ENCODE data around the gene ATP8B4.

The ATP8B4 gene

DNA sequence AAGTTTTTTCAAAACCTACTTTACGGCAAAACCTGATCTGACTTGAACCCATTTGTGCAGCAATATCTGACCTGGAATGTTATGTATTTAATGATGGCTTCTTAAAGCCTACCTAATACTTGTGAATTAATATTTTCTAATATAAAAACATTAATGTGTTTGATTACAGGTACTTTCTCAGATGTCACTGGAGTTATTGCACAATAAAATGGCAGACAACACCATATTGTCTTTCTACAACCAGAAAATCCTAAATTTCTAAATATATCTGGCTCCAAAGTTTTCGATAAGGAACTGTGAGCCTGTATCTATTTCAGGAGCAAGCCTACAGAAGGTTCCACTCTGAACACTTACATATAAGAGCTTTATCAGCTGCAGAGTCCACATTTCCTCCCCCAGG, 184.5 kb downstream of the ATP8B4 start:
- no peak for DNase-seq

DNA sequence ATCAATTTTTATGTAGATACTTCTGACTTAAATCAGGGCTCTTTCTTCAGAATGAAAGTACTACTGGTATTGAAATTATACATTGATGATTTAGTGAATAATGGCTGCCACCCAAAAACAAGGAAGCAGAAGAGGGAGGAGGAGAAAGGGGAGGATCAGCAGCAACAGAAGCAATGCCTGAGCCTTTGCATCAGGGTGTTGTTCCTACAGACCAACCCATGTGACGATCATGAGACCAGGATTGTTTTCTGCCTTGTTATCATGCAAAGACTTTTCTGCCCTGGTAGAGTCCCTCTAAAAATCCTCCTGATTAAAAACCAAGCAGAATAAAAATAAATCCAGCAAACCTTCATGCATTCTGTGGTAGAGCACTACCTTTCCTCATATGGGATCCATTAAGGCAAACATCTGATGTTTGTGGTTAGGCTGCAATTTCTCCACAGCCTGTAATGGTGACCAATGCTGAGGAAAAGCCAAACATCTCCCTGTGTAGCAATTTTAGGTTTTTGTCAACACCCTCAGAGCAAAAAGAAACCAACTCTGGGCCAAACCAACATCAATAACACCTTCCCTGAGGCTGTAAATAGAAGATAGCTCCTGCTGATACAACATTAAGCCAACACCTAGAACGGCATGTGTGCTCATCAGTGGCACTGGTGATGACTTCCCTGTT, 191.7 kb downstream of the ATP8B4 start:
- DNase-seq = peak; percentile 32

DNA sequence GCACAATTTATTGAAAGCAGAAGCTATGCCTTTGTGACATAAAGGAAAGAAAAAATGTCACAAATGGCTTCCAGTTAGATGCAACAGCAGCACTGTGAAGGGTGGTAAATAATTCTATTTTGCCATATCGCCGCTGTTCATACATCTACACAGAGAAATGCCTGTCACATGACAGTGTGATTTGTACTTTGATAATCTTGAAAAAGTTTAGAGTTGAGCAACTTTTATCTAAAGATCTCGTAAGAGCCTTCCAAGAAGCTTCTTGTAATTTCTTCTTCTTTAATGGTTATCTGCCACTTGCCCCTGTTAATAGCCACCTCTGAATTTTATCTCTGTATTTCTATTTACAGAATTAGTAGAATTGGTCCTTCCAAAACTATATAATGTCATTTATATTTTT, 192.3 kb downstream of the ATP8B4 start:
- no peak for DNase-seq

DNA sequence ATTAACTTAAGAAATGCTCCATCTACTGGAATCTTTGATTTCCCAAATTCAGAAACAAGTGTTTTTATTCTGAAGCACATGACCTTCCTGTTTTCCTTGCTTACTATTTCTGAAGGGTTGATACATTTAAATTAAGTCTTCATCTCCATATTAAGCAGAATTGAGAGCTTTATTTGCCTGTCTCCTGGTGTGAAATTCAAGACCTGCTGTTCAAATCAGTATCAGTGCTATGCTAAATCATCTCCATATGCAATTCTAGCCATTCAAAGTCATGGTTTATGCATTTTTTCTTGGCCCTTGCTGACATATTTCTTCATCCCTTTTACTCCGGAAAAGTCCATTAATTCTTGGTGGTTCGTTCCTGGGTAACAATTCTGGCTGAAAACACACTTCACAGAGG, 195.4 kb downstream of the ATP8B4 start:
- no peak for DNase-seq

DNA sequence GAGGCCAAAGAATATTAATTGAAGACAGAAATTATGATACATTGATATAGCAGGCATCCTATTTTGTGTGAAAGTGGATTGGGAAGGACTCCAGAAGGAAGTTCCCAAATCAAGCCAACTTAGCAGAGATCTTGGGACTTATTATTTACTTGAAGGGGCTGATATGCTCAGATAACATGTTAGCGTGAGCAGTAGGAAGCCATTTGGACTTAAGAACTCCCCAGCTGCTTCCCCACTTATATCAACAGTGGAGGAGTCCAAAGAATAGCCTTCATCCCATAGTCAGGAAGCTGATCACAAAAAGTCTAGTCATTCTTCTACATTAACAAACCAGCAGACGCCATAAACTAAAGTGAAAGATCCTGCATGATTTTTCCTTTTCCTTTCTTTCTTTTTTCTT, 200.0 kb downstream of the ATP8B4 start:
- DNase-seq = no peak

DNA sequence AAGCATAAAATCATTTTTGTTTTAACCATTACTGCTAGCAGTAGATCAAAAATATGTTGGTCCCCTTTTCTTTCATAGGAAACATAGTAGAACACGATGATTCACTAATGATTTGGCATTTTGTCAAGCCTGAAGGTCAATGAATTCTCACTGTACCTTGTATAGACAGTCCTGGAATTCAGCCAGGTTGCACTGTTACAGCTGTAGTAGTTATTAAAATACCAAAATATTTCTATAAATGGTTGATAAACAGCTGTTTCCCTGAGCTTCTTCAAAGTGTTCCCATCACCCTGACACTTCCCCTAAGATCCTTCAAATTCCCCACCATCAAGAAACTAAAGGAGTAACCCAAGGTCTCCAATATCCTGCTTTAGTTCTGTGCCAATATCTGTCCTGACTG, 200.9 kb downstream of the ATP8B4 start:
- peak; percentile 11 for DNase-seq

DNA sequence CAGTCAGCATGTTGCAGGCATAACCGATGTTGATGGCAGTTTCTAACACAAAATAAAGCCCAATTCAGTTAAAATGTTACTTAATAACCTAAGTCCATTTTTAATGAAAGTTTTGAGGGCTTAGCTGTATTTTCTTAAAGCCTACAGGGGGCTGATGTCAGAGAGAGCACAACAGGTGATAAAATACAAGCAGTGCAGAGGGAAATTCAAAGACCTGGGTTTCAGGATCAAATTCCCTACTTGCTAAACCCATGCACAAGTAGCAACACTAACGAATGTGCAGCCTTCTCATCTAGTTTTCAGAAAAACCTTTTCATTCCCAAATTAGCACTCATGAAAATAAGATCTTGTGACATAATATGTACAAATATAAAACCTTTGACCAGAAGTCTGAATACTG, 202.0 kb downstream of the ATP8B4 start:
- no peak for DNase-seq

DNA sequence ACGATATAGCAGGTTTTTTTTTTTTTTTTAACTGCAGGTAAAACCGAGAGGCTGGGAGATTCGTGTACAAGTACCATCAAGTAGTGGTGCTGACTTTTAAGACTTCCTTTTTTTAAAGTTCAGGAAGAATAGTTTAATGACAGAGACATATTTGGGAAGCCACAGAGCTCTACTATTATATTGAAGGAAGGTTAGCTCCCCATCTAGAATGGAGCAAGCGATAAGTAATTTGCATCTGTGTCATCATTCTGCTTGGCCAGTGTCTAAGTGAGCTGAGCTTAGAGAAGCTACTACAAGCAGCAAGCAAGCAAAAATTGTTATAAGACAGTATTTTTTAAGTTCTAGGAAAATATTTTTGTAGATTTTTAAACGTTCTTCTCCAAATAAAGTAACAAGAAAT, 203.2 kb downstream of the ATP8B4 start:
- no peak for DNase-seq

DNA sequence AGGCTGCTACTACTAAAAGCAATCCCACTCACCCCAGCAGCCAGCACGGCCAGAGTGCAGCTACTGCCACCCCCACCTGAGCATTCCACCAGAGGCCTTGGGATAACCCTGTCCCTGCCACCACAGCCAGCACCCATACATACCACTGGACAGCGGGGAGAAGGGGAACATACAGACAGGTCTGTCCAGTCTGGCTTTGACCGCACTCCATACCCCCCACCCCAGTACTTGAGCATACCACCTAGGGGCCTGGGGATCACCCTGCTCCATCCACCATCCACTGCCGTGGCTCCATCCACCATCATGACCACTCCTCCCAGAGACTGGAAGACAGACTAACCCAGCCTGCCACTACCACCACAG, 210.1 kb downstream of the ATP8B4 start:
- DNase-seq = no peak

DNA sequence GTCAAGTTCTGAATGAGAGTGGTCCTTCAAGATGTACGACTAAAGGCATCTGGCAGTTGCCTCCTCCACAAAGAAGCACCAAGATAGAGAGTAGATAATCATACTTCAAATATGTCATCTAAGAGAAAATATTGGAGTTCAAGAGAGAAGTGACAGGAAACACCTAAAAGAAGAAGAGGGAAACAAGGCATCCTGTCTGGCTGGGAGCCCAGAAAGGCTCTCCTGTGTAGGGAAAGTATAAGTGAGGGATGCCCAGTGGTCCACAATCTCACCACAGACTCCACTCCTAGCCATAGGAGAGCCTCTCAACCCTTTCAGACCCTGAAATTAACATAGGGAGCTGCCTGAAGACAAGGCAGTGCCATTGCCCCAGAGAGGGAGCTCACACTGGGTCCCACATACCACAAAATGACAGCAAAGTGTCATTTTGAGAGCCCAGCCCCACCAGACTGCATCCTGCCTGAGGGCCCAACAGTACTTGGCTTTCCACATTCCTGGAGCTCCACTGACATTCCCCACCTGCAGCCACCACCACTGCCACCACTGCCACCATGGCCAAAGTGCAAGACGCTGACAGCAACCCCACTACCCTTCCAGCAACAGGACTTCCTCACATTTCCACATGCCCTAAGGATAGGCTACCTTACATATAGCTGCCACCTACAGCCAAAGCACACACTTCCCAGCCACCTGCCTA, 210.6 kb downstream of the ATP8B4 start:
- DNase-seq = no peak

DNA sequence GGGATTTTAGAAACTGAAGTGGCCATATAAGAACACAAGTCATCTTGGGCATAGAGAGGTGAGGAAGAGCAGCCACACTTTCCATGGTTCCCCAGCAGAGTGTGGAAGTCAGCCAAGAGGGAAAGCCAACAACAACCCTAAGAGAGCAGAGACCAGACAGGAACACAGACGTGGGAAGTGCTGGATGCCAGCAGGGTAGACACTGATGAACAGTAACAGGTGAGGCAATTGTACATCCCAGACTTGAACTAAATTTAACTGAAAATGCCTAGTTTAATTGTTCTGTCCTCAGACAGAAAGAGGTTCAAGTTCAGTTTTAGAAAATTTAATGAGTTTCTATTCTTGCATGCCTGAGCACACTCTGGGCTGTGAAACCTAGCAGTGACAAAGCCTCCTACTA, 212.1 kb downstream of the ATP8B4 start:
- DNase-seq = no peak

DNA sequence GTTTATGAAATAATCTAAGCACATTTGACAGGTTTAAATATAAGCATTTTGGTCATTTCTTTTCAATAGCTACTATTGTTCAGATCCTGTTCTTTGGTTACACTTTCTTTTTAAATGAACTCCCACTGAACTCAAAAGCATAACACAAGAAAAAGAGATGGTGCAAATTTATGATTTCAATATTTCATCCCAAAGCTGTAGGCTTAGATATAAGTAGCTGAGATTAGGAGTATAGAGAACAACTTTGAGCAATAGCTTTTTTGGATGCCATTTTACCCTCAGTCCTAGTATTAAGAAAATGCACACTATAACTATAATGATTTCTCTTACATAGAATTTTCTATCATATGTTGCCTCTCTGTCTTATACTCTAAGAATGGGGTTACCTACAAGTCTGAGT, 213.8 kb downstream of the ATP8B4 start:
- no peak for DNase-seq

DNA sequence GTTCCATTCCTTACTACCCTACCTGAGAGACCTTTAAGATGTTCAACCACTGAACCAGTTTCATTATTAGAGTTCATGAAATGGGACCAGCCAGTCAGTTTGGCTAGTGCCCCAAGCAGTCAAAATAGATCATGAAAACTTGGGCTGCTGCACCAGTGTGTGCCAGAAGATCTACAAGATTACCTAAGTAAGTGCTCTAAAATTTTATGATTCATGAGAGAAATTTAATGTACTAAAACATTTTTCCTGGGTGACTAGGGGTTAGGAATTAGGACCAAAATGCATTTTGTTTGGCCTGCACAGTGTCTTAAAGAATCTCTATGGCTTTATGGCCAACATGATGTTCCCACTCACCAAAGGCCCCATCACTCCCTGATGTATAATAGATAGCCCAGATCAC, 214.7 kb downstream of the ATP8B4 start:
- DNase-seq = peak; percentile 5

DNA sequence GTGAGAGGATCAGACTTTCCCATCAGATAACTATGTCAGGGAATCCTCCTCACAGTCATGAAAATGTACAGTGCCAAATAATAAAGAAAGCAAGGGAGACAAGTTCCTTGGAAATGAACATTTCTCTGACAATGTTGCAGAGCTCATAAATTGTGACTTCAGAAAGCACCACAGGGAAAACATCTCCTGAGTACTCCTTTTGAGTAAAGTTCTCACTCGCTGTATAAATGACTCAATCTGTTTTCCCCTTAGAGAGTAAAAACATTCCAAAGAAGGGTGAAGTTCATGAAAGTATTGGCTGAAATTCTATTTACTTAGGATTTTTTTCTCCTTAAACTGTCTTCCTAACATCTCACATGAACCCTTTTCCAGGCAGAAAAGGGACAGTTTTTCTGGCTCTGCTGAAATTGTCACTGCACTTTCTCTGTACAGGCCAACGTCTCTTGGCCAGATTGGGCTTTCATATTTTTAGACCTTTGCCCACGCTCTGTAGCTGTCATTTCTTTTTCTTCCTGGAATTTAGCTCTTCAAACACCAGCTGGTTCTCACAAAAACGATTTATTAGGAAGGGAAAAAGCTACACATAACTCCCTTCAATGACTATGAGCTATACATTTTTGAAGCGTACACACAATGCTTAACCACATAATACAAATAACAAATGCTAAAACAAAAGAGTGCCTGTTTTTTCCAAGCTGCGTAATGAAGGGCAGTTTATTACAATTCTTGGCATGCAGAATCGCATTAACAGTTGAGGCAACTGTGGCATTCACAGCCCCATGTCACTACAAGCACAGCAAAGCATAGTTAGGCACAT, 216.1 kb downstream of the ATP8B4 start:
- peak; percentile 74 for DNase-seq

DNA sequence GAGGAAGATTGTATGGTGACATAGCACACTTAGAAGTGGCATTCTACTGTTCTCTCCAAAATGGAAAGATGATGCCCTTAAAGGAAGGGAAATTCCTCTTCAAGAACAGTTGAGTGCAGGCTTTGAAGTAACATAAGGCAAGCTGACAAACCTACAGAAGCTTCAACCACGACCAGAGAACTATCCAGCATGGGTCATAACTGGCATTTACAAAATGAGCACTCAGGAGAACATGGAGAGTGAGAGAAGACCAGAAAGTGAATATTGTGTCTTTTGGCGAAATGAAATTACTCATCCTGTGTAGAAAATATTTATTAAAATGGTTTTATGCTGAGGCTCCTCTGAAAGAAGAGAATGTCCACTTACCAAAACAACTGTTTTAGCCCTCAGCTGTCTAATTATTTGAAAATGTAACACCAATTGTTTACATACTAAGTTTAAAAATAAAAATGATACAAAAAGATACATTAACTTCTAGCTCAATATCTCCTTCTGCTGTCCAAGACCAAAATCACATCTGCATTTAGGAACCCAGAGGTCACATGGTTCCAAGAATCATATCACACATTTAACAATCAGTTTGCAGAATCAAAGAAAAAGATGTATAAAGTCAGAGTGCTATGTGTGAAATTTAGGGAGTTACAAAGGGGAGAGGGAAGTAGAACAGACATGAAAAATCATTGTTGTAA, 216.9 kb downstream of the ATP8B4 start:
- DNase-seq = peak; percentile 54

DNA sequence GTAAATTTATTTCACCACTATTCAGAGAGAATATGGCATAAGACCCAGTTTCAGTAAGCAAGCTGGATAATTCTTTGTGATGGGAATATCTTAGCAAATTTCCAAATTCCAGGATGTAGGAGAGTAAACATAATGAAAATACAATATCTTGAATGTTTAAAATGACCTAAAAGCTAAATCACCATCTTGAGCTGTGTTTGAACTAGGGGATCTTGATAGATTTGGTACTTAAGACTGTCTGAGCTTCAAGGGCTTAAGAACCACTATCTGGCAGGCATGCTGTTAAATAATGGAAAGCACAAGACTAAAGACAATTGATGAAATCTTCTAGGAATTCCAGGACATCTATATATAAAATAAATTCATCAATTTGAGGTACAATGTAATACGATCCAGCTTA, 217.7 kb downstream of the ATP8B4 start:
- no peak for DNase-seq

DNA sequence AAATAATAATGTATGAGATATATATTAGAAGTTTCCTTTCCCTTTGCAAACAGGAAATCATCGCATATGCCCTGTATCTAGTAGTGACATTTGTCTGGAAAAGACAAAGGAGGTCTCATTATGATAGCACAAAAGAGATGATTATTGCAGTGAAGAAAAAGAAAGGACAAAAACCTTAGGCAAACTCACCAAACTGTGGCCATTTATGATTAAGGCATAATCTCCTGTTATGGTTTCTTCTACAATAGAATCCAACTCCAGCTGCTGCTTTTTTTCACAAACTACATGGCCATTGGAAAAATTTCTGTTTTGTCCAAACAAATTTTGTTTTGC, 218.2 kb downstream of the ATP8B4 start:
- no peak for DNase-seq

DNA sequence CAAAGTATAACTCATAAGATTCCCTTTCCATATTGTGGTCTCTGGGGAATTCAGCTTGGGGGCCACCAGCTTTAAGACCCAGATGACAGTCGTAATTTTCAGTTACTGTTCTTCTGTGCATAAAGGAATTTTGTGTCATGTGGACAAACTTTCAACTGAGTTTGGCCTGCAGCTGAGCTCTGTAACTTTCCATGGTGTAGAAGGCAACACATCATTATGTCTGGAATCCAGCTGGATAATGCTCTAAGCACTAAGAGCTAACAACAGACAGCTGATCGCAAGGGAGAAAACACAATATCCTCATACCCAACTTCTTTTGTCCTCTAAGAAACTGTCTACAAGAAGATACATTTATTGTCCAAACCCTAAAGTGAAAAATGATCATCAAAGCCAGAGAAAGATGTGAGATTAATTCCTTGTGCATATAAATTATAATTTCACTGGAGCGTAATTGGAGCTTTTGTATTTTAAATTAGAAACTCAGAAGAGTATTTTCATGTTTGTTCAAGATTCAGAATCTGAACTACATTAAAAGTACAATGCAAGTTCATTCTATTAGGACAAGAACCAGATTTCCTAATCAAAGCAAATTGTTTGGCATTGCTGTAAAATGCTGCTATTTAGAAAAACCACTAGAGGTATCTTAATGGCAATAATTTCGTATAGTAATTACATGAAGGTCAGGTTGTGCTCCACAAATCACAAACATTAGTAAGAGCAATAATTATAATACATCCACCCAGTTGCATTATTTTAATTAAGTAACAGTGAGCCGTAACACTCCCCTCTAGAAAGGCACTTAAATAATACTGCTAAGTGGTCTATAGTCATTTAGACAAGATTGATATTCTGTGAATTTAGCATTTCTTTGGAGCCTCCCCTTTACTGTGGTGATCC, 218.8 kb downstream of the ATP8B4 start:
- DNase-seq = peak; percentile 39

DNA sequence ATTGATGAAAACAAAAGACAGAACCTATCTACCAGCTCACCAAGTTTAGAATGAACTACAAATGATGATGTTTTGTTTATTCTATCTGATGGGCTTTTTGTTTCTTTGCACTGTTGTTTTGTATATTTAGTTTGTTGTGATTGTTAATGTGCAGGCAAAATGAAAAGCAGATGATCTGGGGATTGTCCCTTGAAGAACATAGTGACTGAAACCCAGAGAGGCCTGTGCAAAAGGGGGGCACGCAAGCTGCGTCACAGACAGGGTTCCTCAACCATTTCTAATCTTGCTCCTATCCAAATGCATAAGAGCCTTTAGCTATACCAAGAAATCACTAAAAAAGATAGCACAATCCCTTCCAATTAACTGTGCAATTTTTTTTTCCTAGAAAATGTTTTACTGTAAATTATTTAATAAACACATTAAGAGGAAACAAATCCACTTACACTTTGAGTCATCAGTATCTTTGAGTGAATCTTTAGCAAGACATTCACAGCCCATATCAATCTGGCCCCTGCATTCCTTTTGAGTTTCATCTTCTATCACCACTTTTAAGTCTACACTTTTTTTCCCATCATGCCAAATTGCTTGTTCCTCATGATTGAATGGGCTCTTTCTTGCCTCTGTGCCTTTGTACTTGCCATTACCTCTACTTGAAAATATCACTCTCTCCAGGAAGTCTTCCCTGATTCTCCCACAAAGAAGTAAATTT, 220.3 kb downstream of the ATP8B4 start:
- no peak for DNase-seq

DNA sequence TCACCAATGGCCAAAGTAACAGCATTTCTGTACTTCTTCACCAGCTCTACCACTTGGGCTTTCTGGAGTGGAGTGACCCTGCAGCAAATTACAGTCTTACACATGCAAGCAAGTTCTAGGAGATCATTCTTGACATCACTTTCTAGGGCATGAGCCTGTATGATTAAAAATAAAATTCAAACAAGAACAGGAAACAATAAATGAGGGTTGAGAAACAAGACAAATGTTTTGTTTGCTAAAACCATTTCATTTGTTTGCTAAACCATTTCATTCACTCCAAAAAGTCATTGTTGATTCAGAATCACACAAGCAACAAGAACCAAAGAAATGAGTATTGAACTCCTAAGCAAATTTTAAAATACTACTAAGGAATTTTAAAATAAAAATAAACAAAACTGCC, 220.9 kb downstream of the ATP8B4 start:
- no peak for DNase-seq

DNA sequence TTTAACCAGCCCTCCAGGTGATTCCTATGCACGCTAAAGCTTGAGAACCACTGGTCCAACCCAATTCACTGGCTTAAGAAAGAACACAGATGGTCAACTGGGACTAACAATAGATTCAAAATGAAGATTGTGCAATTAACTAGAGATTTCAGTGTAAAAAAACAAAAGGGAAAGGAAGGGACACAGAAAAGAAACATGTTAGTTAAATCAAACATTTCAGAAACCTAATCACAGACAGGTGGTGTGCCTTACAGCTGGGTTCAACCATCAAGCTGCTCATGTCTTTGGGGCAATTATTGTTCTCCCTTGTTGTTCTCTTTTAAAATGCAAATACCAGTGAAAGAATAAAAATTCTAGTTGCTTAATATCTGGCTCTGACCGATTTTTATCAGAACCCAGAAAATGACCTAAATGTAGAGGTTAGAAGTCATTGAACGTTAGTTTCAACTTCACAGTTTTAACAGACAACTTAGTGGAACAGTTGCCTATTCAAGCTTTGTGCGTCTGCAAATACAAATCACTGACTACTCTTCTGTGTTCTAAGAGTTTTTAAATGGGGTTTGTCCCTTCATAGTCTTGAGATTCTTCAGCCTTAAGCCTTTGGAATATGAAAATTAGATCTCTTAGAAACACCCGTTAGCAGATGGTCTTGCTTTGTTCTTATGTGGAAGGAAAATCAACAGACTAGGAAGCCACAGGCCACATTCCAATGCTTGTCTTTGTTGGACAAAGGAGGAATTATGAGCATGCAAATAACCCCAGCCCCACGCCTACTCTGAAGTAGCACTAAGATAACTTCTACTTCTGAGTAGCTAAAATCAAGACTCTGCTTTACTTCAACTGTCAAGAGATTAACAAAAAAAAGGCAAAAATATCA, 223.4 kb downstream of the ATP8B4 start:
- peak; percentile 25 for DNase-seq

Measured in fibroblast of skin of scalp (primary cell).